Kidney epithelial cell (primary cell): Measurements from ENCODE around the gene HEPN1. TPM values are rescaled to one million over a fixed set of nuclear protein-coding genes. Genes with fewer than 3 reads are reported as not detected.

ENCODE experiments used
- DNase-seq: peaks from one replicate; pipeline ENCODE4 v3.0.0-alpha.2; 2010; ENCODE audit warnings: low read depth
- H3K27me3 ChIP-seq: 2 replicates; pipeline ENCODE4 v1.6.0; 2011; ENCODE audit warnings: low read length; ENCODE audit not compliant: control insufficient read depth, insufficient read depth
- H3K36me3 ChIP-seq: 2 replicates; pipeline ENCODE4 v1.5.1; 2011; ENCODE audit warnings: low read length; ENCODE audit not compliant: control insufficient read depth, insufficient read depth
- H3K4me3 ChIP-seq: 2 replicates; pipeline ENCODE4 v1.5.1; 2011; ENCODE audit warnings: low read depth, mild to moderate bottlenecking, control low read depth, low read length
- total RNA-seq: library from RNA; depleted of rRNA; stranded (reverse); fragments of >200 nt; gene quantifications from 2 replicates; pipeline ENCODE4 v1.2.3, GENCODE V29; 2015
- TF ChIP-seq, protein P1 (sequence below): IDR thresholded peaks from 2 replicates; pipeline ENCODE4 v1.5.1; 2011; ENCODE audit warnings: mild to moderate bottlenecking, moderate library complexity, low read length, control low read depth, inconsistent platforms; ENCODE audit not compliant: insufficient read depth, poor library complexity, severe bottlenecking

The HEPN1 gene
- total RNA-seq, 1 donor from 2014 or later, result not detected

DNA sequence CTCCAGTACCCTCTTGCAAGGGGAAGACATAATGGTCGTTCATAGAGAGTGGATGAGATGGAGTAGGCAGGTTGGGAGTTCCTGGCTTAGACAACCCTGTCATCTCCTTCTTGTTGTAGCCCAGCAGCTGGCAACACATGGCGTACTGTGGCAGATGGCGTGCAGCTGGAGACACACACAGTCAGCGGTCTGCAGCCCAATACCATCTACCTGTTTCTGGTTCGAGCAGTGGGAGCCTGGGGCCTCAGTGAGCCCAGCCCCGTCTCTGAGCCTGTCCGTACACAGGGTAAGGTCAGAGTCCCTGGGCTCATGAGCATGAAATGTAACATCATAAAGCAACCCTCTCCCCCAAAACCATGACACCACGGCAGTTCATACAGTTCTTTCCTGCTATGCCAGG is 45.1 kb upstream of the HEPN1 start:
- H3K27me3 ChIP-seq, result peaks cover 49% of the 10 kb centered on the region

DNA sequence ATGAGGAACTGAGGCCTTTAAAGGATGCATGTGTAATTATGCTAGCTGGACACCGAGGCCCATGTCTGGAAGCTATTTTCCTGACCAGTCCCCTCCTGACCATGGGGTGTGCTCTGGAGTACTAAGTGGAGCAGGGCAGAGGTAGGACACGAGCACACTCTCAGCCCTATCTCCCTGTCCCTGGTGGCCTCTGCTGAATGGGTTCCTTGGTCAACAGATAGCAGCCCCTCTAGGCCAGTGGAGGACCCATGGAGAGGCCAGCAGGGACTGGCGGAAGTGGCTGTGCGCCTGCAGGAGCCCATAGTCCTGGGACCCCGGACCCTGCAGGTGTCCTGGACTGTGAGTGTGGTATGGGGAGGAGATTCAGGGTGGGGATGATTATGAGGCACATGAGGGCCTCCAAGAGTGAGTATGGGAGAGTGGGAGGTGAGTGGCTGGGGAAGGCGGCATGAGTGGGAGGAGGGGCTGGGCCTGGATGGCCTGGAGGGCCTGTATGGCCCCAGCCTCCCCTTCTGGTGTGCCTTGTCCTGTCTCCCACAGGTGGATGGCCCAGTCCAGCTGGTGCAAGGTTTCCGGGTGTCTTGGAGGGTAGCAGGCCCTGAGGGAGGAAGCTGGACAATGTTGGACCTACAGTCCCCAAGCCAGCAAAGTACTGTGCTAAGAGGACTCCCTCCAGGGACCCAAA is 44.3 kb upstream of the HEPN1 start:
- Histone ChIP-seq H3K36me3 (no peaks in the 10 kb centered on the region), H3K27me3 (peaks cover 41% of the 10 kb centered on the region), H3K4me3 (no peak overlapping the region)
- no peak for DNase-seq
- TF ChIP-seq, protein P1, sequence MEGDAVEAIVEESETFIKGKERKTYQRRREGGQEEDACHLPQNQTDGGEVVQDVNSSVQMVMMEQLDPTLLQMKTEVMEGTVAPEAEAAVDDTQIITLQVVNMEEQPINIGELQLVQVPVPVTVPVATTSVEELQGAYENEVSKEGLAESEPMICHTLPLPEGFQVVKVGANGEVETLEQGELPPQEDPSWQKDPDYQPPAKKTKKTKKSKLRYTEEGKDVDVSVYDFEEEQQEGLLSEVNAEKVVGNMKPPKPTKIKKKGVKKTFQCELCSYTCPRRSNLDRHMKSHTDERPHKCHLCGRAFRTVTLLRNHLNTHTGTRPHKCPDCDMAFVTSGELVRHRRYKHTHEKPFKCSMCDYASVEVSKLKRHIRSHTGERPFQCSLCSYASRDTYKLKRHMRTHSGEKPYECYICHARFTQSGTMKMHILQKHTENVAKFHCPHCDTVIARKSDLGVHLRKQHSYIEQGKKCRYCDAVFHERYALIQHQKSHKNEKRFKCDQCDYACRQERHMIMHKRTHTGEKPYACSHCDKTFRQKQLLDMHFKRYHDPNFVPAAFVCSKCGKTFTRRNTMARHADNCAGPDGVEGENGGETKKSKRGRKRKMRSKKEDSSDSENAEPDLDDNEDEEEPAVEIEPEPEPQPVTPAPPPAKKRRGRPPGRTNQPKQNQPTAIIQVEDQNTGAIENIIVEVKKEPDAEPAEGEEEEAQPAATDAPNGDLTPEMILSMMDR, result no peak

More for the DNA sequence above, 45.1 kb upstream of the HEPN1 start:
- no peak for DNase-seq
- TF ChIP-seq, protein P1, result no peak
- Histone ChIP-seq H3K36me3 (no peaks in the 10 kb centered on the region), H3K4me3 (no peak overlapping the region)

DNA sequence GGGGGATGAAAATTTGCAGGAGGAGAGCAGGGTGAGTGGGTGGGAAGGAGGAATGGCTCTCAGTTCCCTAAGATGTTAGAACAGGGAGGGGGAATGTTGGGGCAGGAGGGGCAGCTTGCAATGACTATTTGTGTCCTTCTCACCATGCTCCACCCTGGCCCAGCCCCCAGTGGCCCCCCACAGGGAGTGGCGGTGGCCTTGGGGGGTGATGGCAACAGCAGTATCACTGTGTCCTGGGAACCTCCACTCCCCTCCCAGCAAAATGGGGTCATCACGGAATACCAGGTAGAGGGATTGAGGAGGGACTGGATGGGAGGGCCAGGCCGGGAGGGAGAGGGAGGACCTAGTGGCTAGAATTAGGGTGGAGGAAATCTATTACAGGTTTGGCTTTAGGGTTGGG is 43.6 kb upstream of the HEPN1 start:
- no peaks in the 10 kb centered on the region for H3K36me3 ChIP-seq
- H3K27me3 ChIP-seq, result peaks cover 34% of the 10 kb centered on the region
- no peak overlapping the region for H3K4me3 ChIP-seq
- DNase-seq, result no peak
- TF ChIP-seq, protein P1, result no peak

DNA sequence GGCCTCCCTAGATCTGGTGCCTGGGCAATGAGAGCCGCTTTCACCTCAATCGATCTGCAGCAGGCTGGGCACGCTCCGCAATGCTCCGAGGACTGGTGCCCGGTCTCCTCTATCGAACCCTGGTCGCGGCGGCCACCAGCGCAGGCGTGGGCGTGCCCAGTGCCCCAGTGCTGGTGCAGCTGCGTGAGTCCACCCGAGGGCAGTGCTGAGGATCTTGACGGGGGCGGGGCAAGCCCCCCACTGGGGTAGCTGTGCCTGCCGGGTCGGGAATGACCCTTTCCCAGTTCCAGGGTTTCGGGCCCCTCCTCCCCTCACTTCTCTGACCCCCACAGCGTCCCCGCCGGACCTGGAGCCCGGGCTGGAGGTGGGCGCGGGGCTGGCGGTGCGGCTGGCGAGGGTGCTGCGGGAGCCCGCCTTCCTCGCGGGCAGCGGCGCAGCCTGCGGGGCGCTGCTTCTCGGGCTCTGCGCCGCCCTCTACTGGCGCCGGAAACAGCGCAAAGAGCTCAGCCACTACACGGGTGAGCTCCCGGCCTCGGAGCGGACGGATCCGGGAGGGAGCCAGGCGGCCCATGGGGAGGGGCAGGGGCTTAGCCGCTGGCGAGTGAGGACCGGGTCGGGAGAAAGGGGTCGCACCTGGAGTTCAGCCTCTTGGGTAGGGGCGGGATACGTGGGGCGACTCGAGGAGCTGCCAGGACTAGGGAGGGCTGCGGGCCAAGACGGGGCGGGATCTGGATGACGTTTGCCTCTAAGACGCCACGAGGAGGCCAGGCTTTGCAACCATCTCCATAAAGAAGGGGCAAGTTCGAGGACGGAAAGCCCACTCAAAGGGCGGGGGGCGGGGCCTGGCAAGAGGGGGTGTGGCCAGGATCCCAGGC is 42.9 kb upstream of the HEPN1 start:
- Histone ChIP-seq H3K4me3 (peak overlapping the region; percentile 53), H3K36me3 (no peaks in the 10 kb centered on the region), H3K27me3 (peaks cover 28% of the 10 kb centered on the region)
- TF ChIP-seq, protein P1, result peak; percentile 74
- peak; percentile 70 for DNase-seq

DNA sequence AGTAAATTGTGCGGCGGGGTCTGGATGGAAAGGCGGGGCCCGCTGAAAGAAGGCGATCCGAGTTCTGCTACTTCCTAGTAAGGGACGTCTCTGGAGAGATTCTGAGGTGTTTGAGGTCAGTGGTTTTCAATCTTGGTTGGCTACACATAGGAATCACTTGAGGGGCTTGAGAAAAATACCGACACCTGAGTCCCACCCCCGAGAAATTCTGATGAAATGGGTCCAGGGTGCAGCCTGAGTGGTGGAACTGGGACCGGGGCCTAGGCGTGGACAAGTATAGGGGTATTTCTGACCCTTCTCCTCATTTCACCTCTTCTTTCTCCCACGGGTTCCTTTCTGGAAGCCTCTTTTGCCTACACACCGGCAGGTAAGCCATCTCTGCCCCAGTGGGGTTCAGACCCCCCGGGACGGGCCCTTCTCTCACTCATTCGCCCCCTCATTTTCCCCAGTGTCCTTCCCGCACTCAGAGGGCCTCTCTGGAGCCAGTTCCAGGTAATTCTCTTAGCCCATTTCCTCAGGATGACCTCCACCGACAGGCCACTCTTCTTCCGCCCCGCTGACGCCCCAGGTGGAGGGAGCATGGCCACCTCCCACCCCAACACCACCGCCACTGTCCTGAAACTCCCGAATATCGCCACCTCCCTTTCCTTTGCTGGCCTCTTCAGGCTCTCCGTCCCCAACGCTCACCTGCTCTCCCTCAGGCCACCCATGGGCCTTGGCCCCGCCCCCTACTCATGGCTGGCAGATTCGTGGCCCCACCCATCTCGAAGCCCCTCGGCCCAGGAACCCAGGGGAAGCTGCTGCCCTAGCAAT is 42.0 kb upstream of the HEPN1 start:
- H3K36me3 ChIP-seq, result no peaks in the 10 kb centered on the region
- H3K4me3 ChIP-seq, result peak overlapping the region; percentile 53
- TF ChIP-seq, protein P1, result no peak
- H3K27me3 ChIP-seq, result peaks cover 24% of the 10 kb centered on the region
- DNase-seq, result no peak
